Ishikawa (cell line): ENCODE results near the gene ADM2.

Source experiments
- CEBPB ChIP-seq: IDR thresholded peaks from 2 replicates; pipeline ENCODE4 v1.6.1; 2012
- EP300 ChIP-seq: IDR thresholded peaks from 2 replicates; pipeline ENCODE4 v1.6.1; 2012; ENCODE audit warnings: borderline replicate concordance
- MAX ChIP-seq: IDR thresholded peaks from 2 replicates; pipeline ENCODE4 v1.6.1; 2012
- TAF1 ChIP-seq: IDR thresholded peaks from 2 replicates; pipeline ENCODE4 v1.6.1; 2012; ENCODE audit warnings: low read depth, mild to moderate bottlenecking

GRCh38 chr22:50443801-50444625 lies 37.3 kb upstream of the ADM2 start:
- TF ChIP-seq MAX (no peak), EP300 (no peak), TAF1 (no peak), CEBPB (no peak)
